Erythroblast (primary cell): ENCODE results near the gene ESAM.
"Not testable (repeated sequence)": the region's sequence is repeated elsewhere in the genome, so short reads cannot be mapped to it uniquely, and the experiment has no call there.

Experiments used
- DNase-seq, 2 experiments: peaks; one replicate each; lab custom pipeline; 2025; lab: John Stamatoyannopoulos, UW
- GATA1 ChIP-seq: IDR thresholded peaks from 2 replicates; pipeline ENCODE4 v1.6.1; 2011; ENCODE audit warnings: low read depth, mild to moderate bottlenecking, control low read depth, low read length, moderate library complexity
- POLR2A ChIP-seq: IDR thresholded peaks from 2 replicates; pipeline ENCODE4 v1.6.1; 2011; ENCODE audit warnings: mild to moderate bottlenecking, low read length

The ESAM gene

GRCh38 chr11:124791626-124792341, 29.7 kb upstream of the ESAM start:
- DNase-seq, result no peak
- TF ChIP-seq GATA1, result no peak
- no peak for TF ChIP-seq POLR2A

GRCh38 chr11:124788521-124788920, 26.4 kb upstream of the ESAM start:
- TF ChIP-seq GATA1, result no peak
- TF ChIP-seq POLR2A, result no peak
- DNase-seq, result no peak

- no peak for TF ChIP-seq POLR2A
- TF ChIP-seq GATA1, result no peak
- DNase-seq, result no peak
These were observed 22.0 kb upstream of the ESAM start for GRCh38 chr11:124784051-124784450.

- TF ChIP-seq POLR2A, result no peak
- no peak for TF ChIP-seq GATA1
- no peak for DNase-seq
These were observed 20.9 kb upstream of the ESAM start for GRCh38 chr11:124783002-124783401.

- TF ChIP-seq GATA1 (no peak), POLR2A (no peak)
- no peak for DNase-seq
These were observed 17.5 kb upstream of the ESAM start for GRCh38 chr11:124779568-124779967.

- DNase-seq, result no peak
- no peak for TF ChIP-seq POLR2A
- TF ChIP-seq GATA1, result no peak
These were observed 16.2 kb upstream of the ESAM start for GRCh38 chr11:124778281-124778680.

- DNase-seq, result no peak
- TF ChIP-seq POLR2A (no peak), GATA1 (no peak)
These were observed 15.0 kb upstream of the ESAM start for GRCh38 chr11:124776865-124777645.

- DNase-seq, result not testable (repeated sequence)
These were observed 8.9 kb upstream of the ESAM start for GRCh38 chr11:124770959-124771358.

GRCh38 chr11:124769806-124770774, 8.0 kb upstream of the ESAM start:
- DNase-seq, result no peak
- TF ChIP-seq POLR2A, result no peak
- TF ChIP-seq GATA1, result no peak

- DNase-seq, result no peak
- TF ChIP-seq POLR2A (no peak), GATA1 (no peak)
These were observed 6.8 kb upstream of the ESAM start for GRCh38 chr11:124768914-124769313.

GRCh38 chr11:124766156-124766555, 4.1 kb upstream of the ESAM start:
- TF ChIP-seq POLR2A, result no peak
- TF ChIP-seq GATA1, result no peak
- DNase-seq, result no peak

- TF ChIP-seq POLR2A (no peak), GATA1 (no peak)
- DNase-seq, result peak; percentile 78 to 87
These were observed 1.3 kb upstream of the ESAM start for GRCh38 chr11:124763156-124763947.

GRCh38 chr11:124762624-124763155, 600 bp upstream of the ESAM start:
- TF ChIP-seq POLR2A (no peak), GATA1 (no peak)
- DNase-seq, result peak in 1 of 2 experiments; percentile 55
